Upper lobe of left lung (tissue), 4 donors: Measurements from ENCODE around the gene VAT1L.

Experiments
- POLR2A ChIP-seq, 4 donors: fragments of 450-650 bp; IDR thresholded peaks; one replicate each; pipeline ENCODE4 v1.5.1; 2016 to 2017; ENCODE audit warnings: antibody characterized with exemption in 4 of 4, mild to moderate bottlenecking in 2 of 4
- TF ChIP-seq, protein P1 (sequence below), 6 experiments: fragments of 450-650 bp in 4 of 6; fragments of 200-600 bp in 2 of 6; sonication (generic) in 2 of 6; IDR thresholded peaks; one replicate each; pipeline ENCODE4 v1.5.1; 2016 to 2019; ENCODE audit warnings: antibody characterized with exemption in 6 of 6

DNA sequence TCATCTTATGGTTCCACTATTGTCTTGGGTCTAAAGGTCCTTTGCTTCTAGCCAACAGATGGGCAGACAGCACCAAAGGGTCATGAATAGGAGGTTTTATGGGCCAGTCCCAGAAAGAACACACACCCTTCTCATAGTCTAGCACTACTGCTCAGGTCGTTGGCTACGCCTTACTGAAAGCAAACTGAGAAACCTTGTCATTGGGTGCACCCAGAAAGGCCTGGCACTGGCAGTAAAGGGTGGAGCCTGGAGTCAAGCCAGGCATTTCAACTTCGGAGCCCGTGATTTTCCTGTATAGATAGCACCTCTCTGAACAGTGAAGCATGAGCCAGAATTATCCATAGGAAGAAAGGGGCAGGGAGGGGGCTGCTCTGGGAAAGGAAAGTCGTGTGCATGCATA is 74.9 kb downstream of the VAT1L start:
- TF ChIP-seq, protein P1, sequence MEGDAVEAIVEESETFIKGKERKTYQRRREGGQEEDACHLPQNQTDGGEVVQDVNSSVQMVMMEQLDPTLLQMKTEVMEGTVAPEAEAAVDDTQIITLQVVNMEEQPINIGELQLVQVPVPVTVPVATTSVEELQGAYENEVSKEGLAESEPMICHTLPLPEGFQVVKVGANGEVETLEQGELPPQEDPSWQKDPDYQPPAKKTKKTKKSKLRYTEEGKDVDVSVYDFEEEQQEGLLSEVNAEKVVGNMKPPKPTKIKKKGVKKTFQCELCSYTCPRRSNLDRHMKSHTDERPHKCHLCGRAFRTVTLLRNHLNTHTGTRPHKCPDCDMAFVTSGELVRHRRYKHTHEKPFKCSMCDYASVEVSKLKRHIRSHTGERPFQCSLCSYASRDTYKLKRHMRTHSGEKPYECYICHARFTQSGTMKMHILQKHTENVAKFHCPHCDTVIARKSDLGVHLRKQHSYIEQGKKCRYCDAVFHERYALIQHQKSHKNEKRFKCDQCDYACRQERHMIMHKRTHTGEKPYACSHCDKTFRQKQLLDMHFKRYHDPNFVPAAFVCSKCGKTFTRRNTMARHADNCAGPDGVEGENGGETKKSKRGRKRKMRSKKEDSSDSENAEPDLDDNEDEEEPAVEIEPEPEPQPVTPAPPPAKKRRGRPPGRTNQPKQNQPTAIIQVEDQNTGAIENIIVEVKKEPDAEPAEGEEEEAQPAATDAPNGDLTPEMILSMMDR (IDR thresholded peaks at IDR 0.05) = no peak
- no peak for TF ChIP-seq POLR2A (IDR thresholded peaks at IDR 0.05)
